Liver (tissue), 3 donors: ENCODE data around the gene TNFRSF17.

ENCODE experiments used
- EGR1 ChIP-seq, 2 donors: IDR thresholded peaks; 2 replicates each; pipeline ENCODE4 v1.6.1; 2016 to 2018; ENCODE audit warnings: antibody characterized with exemption in 2 of 2, low read depth in 2 of 2
- FOXA1 ChIP-seq: IDR thresholded peaks from 2 replicates; pipeline ENCODE4 v1.6.1; 2016; ENCODE audit warnings: antibody characterized with exemption
- JUND ChIP-seq, 2 donors: IDR thresholded peaks; 2 replicates each; pipeline ENCODE4 v1.6.1; 2016; ENCODE audit warnings: antibody characterized with exemption in 2 of 2
- NR2F2 ChIP-seq: IDR thresholded peaks from 2 replicates; pipeline ENCODE4 v1.6.1; 2016; ENCODE audit warnings: antibody characterized with exemption
- RXRA ChIP-seq, 2 donors: IDR thresholded peaks; 2 replicates each; pipeline ENCODE4 v1.6.1; 2017 to 2018; ENCODE audit warnings: antibody characterized with exemption in 2 of 2, mild to moderate bottlenecking in 1 of 2
- TAF1 ChIP-seq: conservative IDR thresholded peaks from 2 replicates; pipeline ENCODE4 v1.6.1; 2016; ENCODE audit warnings: antibody characterized with exemption, mild to moderate bottlenecking
- YY1 ChIP-seq: IDR thresholded peaks from 2 replicates; pipeline ENCODE4 v1.6.1; 2016; ENCODE audit warnings: antibody characterized with exemption, mild to moderate bottlenecking
- TF ChIP-seq, protein P1 (sequence below): fragments of 150-350 bp; IDR thresholded peaks from 2 replicates; pipeline ENCODE4 v1.5.1; 2017; ENCODE audit warnings: improper control_type of control experiment, low read depth, low read length; ENCODE audit not compliant: missing input control
- TF ChIP-seq, protein P2 (sequence below): IDR thresholded peaks from 2 replicates; pipeline ENCODE4 v1.6.1; 2016; ENCODE audit warnings: antibody characterized with exemption
- donor health status: healthy.
- donor health status: healthy.

DNA sequence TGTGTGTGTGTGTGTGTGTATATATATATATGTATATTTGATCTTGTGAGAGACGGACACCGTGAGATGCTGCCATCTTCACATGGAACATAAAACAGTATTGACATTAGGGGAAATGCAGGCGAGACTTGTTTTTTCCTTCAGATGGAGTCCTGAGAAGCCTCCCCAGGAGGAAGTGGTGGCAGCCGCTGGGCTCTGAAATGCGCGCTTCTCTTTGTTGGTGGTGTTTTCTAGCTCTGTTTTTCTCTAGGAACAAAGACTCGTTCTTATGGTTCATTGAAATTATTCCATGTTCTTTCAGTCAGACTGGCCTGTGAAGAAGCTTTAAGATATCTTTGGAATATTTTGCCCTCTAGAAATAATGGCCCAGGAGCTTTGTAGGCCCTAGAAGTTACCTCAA lies 44.5 kb downstream of the TNFRSF17 start:
- TF ChIP-seq FOXA1 = no peak
- no peak for TF ChIP-seq JUND (IDR thresholded peaks at IDR 0.05)
- TF ChIP-seq, protein P1, sequence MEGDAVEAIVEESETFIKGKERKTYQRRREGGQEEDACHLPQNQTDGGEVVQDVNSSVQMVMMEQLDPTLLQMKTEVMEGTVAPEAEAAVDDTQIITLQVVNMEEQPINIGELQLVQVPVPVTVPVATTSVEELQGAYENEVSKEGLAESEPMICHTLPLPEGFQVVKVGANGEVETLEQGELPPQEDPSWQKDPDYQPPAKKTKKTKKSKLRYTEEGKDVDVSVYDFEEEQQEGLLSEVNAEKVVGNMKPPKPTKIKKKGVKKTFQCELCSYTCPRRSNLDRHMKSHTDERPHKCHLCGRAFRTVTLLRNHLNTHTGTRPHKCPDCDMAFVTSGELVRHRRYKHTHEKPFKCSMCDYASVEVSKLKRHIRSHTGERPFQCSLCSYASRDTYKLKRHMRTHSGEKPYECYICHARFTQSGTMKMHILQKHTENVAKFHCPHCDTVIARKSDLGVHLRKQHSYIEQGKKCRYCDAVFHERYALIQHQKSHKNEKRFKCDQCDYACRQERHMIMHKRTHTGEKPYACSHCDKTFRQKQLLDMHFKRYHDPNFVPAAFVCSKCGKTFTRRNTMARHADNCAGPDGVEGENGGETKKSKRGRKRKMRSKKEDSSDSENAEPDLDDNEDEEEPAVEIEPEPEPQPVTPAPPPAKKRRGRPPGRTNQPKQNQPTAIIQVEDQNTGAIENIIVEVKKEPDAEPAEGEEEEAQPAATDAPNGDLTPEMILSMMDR = no peak
- no peak for TF ChIP-seq TAF1
- TF ChIP-seq NR2F2 = no peak
- TF ChIP-seq YY1 = no peak
- TF ChIP-seq, protein P2, sequence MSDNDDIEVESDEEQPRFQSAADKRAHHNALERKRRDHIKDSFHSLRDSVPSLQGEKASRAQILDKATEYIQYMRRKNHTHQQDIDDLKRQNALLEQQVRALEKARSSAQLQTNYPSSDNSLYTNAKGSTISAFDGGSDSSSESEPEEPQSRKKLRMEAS = no peak
- TF ChIP-seq RXRA (IDR thresholded peaks at IDR 0.05) = no peak
- no peak for TF ChIP-seq EGR1 (IDR thresholded peaks at IDR 0.05; ENCODE audit: low read depth in 2 of 2)
